Stomach (tissue), 4 donors: Measurements from ENCODE around the gene KRTAP10-6.

Experiments
- CTCF ChIP-seq, 7 experiments: fragments of 450-650 bp in 4 of 7; fragments of 200-600 bp in 3 of 7; sonication (generic) in 3 of 7; IDR thresholded peaks; one replicate each; pipeline ENCODE4 v1.5.1; 2016 to 2019; ENCODE audit warnings: antibody characterized with exemption in 7 of 7, control low read depth in 2 of 7, mild to moderate bottlenecking in 1 of 7
- EP300 ChIP-seq: sonication (generic); formaldehyde crosslinking; IDR thresholded peaks from one replicate; pipeline ENCODE4 v1.6.1; 2017; ENCODE audit warnings: antibody characterized with exemption
- POLR2A ChIP-seq, 4 donors: fragments of 450-650 bp; IDR thresholded peaks; one replicate each; pipeline ENCODE4 v1.6.1; 2016; ENCODE audit warnings: antibody characterized with exemption in 4 of 4, control low read depth in 2 of 4, mild to moderate bottlenecking in 1 of 4, moderate library complexity in 1 of 4
- POLR2AphosphoS5 ChIP-seq, 3 donors: sonication (generic); formaldehyde crosslinking; IDR thresholded peaks; one replicate each; pipeline ENCODE4 v1.6.1; 2016; ENCODE audit warnings: antibody characterized with exemption in 3 of 3

- TF ChIP-seq EP300 (no peak), CTCF (IDR thresholded peaks at IDR 0.05) (no peak), POLR2A (IDR thresholded peaks at IDR 0.05) (no peak), POLR2AphosphoS5 (IDR thresholded peaks at IDR 0.05) (no peak)
Observed at GRCh38 chr21:44599264-44600029, 7.1 kb upstream of the KRTAP10-6 start.
